GM19468 (cell line): ENCODE results near the gene LRR1.

Experiments
- ATAC-seq: cut with Tn5 transposase; IDR thresholded peaks from one replicate; pipeline ENCODE4 v1.9.1; 2021; ENCODE audit warnings: mild to moderate bottlenecking, moderate library complexity, moderate number of reproducible peaks; ENCODE audit not compliant: unreplicated experiment; ENCODE audit errors: extremely low read depth

Gene LRR1, protein sequence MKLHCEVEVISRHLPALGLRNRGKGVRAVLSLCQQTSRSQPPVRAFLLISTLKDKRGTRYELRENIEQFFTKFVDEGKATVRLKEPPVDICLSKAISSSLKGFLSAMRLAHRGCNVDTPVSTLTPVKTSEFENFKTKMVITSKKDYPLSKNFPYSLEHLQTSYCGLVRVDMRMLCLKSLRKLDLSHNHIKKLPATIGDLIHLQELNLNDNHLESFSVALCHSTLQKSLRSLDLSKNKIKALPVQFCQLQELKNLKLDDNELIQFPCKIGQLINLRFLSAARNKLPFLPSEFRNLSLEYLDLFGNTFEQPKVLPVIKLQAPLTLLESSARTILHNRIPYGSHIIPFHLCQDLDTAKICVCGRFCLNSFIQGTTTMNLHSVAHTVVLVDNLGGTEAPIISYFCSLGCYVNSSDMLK

DNA sequence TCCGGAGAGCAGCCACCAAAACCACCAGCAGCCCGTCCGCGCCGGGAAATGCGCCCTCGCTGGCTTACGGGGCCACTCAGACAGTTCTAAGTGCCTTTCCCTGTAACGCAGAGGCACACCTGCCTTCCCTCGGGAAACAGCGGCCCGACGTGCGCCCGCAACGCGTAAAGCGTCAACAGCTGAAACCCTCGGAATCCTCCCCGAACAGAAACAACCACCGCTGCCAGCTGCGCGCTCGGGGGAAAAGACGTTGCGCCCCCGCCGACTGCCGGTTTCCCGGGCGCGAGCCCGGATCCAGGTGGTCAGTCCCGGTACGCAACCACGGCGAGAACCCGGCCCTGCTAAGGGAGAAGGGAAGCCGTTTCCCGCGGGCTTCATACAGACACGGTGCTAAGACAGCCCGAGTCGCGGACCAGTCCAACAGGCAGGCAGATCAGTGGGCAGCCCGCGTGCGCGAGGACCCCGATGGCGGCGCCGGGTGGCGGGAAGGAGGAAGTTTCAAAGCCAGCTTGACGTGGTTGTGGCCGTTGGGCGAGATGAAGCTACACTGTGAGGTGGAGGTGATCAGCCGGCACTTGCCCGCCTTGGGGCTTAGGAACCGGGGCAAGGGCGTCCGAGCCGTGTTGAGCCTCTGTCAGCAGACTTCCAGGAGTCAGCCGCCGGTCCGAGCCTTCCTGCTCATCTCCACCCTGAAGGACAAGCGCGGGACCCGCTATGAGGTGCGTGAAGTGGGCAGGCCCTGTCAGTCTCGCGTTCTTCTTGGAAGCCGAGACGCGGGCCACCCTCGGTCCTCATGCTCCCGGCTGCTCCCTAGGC, at the start of gene LRR1:
TSS of gene LRR1 (plus strand) at position 456 of the 816 bp plus-strand sequence. CDS start at position 537, 81 bp downstream.
- peak; percentile 14 for ATAC-seq

DNA sequence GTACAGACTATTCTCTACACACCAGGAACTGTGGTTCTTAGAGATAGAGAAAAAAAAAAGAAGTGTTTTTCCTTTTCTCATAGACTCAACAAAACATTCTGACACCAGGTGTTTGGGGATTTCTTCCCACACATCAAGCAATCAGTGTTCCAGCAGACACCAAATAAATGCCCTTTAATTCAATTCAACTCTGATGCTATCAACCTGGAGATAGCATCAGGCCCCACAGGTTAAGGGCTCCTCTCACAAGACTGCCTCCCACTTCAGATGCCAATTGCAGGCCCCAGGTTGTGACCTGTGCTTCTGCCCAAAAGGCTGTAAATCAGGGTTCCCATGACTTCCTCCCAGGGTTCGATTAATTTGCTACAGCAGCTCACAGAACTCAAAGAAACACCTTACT, 49.3 kb upstream of the LRR1 start:
- ATAC-seq, result no peak

DNA sequence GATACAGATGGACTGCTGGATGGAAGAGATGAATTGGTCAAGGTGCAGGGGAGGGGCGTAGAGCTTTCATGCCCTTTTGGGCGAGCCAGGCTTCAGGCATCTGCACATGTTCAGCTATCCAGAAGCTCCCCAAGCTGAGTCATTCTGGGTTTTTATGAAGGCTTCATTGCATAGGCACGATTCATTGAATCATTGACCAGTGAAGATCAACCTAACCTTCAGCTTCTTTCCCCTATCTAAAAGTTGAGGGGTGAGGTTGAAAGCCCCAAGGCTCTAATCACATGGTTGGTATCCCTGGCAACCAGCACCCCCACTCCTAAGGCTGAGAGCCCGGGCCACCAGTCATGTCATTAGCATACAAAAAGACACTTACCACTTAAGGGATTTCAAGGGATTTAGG, 48.9 kb upstream of the LRR1 start:
- no peak for ATAC-seq

DNA sequence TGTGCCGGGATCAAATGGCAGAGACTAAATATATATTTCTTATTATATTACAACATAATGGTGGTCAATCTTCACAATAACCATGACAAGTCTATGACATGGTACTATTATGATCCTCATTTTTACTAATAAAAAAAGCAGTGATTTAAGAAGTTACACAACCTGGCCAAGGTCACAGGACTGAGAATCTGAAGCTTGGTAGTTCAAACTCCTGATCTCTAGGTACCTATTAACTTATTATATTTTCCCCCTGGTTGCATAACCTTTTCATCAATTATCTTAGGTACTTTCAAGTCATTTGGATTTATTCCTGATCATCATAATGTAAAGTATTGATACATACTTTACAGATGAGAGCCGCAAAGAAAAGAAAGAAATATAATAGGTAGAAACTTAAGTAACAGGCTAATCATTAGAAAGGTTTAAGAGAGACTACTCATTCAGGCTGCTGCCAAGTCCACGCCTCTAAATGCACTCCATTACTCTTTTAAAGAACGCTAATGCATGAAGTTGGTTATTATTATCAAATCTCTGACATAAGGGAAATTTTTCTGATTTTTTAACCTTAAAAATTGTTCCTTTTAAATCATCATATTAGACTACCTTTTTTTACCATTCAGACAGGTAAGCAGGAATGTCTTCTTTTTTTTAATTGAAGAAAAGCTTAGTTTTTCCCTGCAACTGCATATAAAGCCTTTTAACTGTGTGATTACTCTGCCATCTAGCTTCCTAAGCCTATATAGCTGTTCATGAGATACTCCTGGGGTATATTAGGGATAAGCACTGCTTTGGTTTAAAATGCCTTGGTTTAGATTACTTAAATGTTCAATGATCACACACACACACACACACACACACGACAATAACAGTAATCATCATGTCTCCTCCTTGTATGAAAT, 48.2 kb upstream of the LRR1 start:
- ATAC-seq, result no peak

DNA sequence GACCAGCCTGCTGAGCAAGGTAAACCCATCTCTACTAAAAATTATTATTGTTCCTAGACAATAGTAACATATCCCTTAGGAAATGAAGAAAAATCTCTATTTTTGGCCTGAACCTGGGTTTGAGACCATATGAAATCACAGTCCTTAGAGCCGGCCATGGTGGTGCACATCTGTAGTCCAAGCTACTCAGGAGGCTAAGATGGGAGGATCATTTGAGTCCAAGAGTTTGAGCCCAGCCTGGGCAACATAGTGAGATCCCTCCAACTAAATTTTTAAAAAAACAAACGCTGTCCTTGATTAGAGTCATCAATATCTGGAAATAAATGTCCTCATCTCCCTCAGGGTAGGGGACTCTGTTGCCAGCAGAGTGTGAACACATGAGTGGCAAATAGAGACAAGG, 47.2 kb upstream of the LRR1 start:
- no peak for ATAC-seq

DNA sequence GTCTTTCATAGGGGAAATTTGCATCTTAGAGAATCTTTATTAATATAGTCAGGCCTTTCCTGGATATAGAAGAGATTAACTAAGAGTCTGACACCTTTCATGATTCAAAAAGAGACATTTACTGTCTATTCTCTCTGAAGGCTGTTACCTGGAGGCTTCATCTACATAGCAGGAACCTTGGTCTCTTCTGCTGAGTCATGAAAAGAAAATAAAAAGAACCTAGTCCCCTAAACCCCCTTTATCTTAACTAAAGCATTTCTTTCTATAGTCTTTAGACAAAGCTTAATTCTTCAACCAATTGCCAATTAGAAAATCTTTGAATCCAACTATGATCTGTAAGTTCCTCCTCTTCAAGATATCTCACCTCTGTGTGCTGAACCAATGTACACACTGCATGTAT, 45.6 kb upstream of the LRR1 start:
- ATAC-seq, result no peak

DNA sequence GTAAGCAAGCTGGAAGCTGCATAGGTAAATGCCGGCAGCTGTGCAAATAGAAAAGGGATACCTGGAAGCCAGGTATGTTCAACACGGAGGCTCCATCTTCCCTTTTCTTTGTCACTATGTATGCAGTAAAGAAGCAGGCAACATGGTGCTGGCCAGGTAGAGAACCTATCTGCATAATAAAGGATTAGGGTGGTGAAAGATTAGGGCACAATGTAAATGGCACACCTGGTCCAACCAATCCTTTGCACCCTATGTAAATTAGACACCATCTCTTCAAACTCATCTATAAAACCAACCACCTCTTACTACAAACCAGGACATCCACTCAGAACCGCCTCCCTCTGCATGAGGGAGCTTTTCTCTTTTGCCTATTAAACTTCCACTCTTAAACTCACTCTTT, 44.8 kb upstream of the LRR1 start:
- no peak for ATAC-seq

DNA sequence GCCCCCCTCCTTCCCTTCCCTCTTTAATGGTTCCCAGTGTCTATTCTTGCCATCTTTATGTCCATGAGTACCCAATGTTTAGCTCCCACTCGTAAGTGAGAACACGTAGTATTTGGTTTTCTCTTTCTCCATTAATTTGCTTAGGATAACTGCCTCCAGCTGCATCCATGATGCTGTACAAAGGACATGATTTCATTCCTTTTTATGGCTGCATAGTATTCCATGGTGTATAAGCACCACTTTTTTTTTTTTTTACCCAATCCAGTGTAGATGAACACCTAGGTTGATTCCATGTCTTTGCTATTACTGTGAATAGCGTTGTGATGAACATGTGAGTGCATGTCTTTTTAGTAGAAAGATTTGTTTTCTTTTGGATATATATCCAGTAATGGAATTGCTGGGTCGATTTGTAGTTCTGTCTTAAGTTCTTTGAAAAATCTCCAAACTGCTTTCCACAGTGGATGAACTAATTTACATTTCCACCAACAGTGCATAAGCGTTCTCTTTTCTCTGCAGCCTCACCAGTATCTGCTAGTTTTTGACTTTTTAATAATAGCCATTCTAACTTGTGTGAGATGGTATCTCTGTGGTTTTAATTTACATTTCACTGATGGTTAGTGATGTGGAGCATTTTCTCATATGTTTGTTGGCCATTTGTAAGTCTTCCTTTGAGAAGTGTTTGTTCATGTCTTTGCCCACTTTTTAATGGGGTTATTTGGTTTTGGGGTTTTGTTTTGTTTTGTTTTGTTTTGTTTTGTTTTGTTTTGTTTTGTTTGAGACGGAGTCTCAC, 38.6 kb upstream of the LRR1 start:
- ATAC-seq, result no peak

DNA sequence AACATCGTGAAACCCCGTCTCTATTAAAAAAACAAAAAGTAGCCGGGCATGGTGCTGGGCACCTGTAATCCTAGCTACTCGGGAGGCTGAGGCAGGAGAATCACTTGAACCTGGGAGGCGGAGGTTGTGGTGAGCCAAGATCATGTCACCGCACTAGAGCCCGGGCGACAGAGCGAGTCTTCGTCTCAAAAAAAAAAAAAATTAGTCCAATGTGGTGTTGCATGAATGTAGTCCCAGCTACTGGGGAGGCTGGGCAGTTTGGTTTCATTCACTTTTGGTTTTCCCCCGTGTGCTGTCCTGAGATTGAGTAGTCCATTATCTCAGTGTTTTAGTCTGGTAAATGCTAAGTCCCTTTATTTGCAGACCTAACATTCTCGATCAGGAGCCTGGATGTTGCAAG, 32.0 kb upstream of the LRR1 start:
- ATAC-seq, result no peak

DNA sequence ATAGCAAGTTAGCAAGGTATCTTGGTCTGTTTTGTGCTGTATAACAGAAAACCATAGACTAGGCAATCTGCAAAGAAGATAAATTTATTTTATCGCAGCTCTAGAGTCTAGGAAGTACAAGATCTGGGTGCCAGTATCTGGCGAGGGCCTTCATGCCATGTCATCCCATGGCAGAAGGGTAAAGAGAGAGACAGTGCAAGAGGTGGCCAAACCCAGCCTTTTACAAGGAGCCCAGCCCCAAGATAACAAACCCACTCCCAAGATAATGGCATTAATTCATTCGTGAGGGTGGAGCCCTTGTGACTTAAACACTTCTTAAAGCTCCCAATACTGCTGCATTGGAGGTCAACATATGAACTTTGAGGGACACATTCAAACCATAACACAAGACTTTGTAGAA, 29.5 kb upstream of the LRR1 start:
- no peak for ATAC-seq

DNA sequence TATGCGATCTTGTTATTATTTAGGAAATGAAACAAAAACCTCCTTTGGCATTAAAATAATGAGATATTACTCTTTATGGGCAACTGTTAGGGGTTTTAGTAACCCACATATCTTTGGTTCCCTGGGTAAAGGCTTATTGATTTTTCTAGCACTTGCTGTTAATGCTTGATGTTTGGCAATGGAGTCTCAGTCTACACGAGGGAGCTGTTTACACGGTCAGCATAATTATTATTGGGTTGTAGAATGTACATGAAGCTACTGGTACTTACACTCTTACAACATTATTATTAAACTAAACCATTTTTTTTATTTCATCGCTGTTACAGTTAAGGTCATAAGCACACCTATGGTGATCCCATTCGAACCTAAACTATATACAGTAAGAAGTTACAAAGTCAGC, 24.7 kb upstream of the LRR1 start:
- no peak for ATAC-seq

DNA sequence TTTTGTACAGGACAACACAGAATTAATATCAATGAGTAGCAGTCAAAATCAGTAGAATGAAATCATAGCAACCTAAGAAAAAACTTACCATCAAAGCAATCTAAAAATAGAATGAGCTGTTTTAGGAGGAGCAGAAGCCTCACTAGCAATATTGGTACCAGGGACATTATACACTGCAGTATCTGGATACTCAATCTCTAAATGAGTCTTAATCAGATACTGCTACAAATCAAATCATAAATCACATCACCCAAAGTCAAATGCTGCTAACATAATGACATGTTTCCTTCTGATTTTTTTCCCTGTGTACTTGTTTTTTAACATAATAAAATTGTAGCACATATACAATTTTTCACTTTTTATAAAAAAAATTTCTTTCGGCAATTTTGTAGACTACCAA, 20.6 kb upstream of the LRR1 start:
- ATAC-seq, result no peak

DNA sequence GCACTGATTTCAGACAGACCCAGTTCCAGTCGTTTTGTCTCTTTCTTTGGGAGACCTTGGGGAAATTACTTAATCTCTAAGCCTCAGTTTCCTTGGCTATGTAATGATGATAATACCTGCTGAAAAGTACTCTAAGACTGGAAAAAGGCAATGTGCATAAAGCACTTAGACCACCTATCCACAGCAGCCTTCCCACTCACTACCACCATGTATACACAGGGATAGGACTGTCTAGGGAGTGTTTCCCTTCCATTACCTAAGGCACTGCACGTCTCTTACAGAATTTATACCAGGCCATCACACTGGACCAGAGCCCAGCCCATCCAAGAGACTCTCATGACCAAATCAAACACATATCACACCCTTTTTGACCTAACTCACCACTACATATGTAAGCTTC, 18.9 kb upstream of the LRR1 start:
- no peak for ATAC-seq

DNA sequence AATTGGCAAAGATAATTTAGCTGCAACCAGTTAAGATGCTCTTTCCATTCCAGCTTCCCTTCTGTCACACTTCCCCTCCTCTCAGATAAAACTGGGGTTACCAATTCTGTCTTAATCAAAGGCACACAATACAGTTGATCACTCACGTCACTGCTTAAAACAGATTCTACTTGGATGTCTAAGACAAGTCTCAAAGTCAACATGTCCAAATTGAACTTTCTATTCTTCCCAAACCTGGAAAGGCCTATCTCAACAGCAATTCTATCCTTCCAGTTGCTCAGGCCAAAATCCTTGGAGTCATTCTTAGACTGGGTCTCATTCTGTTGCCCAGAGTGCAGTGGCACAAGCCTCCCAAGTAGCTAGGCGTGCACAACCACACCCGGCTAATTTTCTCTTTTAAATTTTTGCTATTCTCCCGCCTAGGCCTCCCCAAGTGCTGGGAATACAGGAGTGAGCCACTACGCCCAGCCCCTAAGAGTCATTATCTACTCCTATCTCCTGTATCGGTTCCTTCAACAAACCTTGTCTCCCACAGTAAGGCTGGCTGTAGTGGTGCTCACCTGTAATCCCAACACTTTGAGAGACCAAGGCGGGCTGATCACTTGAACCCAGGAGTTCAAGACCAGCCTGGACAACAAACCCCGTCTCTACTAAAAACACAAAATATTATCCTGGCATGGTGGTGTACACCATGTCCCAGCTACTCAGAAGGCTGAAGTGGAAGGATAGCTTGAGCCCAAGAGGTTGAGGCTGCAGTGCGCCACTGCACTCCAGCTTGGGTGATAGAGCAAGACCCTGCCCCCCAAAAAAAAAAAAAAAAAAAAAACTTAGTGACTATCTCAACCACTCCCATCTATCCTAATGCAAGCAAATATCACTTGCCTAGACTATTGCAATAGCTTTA, 17.3 kb upstream of the LRR1 start:
- ATAC-seq, result no peak

DNA sequence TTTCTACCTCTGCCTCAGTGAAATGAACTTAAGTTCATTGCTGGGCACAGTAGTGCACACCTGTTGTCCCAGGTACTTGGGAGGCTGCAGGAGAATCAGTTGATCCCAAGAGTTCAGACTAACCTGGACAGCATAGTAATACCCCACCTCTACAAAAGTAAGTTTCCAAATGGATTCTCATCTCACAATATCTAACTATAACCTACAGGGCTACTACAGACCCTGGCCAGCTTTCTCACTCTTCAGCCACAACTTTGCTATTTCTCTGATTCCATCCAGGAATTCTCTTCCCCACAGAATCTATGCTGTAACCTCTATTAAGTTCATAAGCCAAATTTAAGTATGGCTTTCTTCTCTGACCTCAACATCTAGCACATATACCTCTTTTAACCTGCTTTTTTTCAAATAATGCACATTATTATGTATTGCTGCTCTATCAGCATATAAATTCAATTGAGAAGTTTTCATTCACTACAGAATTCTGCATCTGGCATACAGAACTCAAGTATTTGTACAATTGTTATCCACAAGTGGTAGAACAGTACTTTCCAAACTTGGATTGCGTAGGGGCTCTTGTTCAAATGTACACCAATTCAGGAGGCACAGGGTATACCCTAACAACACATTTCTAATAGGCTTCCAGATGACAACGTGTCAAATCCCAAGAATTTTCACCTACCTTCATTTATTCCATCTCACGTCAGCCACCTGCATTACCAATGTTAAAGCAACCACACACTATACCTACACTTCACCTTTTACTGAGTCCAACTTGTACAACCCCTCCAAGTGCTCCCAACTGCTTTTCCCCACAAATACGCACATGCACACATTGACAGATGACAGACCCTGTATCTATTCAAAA, 16.4 kb upstream of the LRR1 start:
- no peak for ATAC-seq

DNA sequence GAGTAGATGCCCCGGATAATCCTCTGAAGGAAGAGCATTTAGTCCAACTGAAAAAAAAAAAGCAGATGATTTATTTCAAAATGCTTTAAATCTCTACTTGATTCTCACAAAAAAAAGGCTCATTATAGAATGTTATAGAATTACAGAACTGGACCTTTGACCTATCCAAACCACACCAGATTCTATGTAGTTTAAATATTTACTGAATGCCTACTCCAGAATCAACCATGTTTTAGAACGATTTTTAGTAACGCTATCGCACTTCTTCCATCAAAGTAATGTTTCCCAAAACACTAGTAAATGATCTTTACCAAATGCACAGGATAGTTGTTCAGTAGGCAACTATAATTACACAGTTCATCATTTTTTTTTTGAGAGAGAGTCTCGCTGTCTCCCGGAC, 15.1 kb upstream of the LRR1 start:
- ATAC-seq, result no peak

DNA sequence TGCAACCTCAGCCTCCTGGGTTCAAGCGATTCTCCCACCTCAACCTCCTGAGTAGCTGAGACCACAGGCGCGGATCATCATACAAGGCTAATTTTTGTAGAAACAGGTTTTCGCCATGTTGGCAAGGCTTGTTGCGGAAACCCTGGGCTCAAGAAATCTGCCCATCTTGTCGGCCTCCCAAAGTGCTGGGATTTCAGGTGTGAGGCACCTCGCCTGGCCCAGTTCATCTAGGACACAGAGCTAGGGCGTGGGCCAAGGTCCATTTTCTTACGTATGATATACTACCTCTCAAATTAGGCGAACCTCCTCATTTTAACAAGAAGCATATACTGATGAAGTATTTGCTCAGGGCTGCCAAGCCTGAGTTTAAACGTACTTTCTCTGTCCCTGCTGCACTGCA, 14.7 kb upstream of the LRR1 start:
- no peak for ATAC-seq
